ENCODE measurements around the gene ACBD6.

Gene ACBD6

DNA sequence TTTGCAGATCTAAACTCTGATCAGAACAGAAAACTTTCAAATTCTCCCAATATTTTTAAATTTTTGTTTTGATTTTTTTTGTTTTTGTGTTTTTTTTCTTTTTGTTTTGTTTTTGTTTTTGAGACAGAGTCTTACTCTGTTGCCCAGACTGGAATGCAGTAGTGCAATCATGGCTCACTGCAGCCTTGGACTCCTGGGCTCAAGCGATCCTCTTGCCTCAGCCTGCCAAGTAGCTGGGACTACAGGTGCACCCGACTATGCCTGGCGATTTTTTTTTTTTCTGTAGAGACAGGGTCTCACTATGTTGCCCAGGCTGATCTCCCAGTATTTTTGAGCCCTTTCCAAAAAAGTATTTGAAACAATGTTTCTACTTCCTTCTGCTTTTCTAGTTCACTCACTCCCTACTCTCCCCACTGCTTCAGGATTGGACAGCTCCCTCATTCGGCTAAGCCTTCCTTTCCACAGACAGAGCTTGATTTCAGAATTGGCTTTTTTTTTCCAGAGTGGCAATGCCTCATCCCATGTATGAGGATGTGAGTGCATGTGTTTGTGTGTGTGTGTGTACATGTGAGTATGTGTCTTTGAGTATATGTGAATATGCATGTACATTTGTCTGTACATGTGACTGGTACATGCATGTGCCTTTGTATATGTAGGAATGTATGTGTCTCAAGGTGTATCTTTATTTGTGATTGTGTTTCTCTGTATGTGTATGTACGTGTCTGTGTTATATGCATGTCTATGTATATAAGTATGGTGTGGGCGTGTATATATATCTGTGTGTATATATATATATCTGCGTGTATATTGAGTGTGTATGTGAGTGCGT is 260.4 kb downstream of the ACBD6 start:
- no peaks in the 10 kb centered on the region for H3K4me1 ChIP-seq (ENCODE audit: control insufficient read depth in 5 of 5, insufficient read depth in 5 of 5, low read length in 5 of 5)
- H3K4me3 ChIP-seq (ENCODE audit: low read depth in 1 of 5, low read length in 5 of 5), result no peak overlapping the region
- H3K36me3 ChIP-seq (ENCODE audit: control insufficient read depth in 5 of 5, insufficient read depth in 5 of 5, low read length in 5 of 5), result no peaks in the 10 kb centered on the region
- peaks cover 27 to 62% (median 49%) of the 10 kb centered on the region in 5 donors for H3K27me3 ChIP-seq (ENCODE audit: control insufficient read depth in 5 of 5, insufficient read depth in 4 of 5, low read length in 5 of 5)
- H3K27ac ChIP-seq (ENCODE audit: low read depth, low read length), result no peak overlapping the region
- H3K9ac ChIP-seq (ENCODE audit: low read length in 5 of 5), result no peak overlapping the region
- no peaks in the 10 kb centered on the region for H3K9me3 ChIP-seq (ENCODE audit: control insufficient read depth in 5 of 5, low read length in 5 of 5)

DNA sequence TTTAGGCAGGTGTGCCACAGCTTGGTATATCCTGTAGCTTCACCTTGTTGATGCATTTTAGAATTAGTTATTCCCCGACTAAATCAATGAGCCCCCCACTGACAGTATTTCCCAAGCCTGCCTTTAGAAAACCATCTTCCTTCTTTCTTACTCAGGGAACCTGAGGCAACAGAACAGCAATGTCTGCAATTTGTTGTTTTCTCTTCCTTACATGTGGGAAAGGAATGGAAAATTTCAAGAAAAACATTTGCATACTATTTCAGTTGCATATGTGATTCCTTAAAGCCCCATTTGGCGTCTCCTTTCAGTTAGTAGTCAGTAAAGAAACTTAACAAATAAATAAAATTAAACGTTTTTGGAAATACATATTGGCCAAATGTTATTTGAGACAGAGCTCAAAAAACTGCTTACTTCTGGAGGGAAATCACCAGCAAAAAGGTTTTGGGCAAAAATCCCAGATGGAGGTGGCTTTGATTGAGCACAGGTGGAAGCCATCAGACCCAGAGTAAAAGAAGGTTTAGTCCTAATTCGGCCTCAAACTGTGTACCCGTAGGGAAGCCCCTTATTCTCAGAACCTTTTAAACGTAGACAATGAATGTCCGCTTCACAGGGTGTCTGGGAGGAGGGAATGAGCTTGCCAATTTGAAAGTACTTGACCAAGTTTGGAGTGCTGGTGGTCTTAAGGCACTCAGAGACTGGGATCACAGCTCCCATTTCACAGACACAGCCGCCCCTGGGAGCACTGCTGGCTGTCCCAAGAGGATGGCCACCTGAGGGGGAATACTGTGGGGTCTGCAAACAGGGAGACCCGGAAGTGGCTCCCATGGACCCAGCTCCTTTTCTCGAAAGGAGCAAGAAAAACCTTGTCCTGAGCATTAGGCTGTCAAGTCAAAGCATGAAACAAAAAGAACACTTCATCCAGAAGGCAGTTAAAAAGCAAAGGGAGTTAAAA is 263.0 kb downstream of the ACBD6 start:
- no peak overlapping the region for H3K9ac ChIP-seq (ENCODE audit: low read length in 5 of 5)
- H3K27me3 ChIP-seq (ENCODE audit: control insufficient read depth in 5 of 5, insufficient read depth in 4 of 5, low read length in 5 of 5), result peaks cover 48 to 78% (median 64%) of the 10 kb centered on the region in 5 donors
- H3K9me3 ChIP-seq (ENCODE audit: control insufficient read depth in 5 of 5, low read length in 5 of 5), result no peaks in the 10 kb centered on the region
- peaks cover 0 to 20% (median 17%) of the 10 kb centered on the region in 5 donors for H3K4me1 ChIP-seq (ENCODE audit: control insufficient read depth in 5 of 5, insufficient read depth in 5 of 5, low read length in 5 of 5)
- H3K4me3 ChIP-seq (ENCODE audit: low read depth in 1 of 5, low read length in 5 of 5), result no peak overlapping the region
- no peak overlapping the region for H3K27ac ChIP-seq (ENCODE audit: low read depth, low read length)
- H3K36me3 ChIP-seq (ENCODE audit: control insufficient read depth in 5 of 5, insufficient read depth in 5 of 5, low read length in 5 of 5), result no peaks in the 10 kb centered on the region

DNA sequence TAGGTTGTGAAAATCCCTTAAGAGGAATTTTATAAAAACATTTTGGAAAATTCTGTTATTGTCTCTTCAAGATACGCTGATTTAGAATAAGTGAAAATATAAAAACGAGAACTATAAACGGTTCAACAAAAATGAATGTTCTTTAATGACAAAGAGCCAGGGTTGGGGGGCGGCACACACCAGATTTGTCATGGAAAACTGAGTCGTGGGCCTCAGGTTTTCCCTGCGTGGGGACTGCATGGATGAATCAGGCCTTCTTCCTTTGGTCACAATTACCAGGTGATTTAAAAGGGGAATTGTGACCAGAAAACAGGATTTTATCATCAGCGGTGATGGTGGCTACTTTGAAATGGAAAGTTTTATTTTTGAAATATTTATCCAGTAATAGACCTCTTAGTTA is 263.7 kb downstream of the ACBD6 start:
- Histone ChIP-seq H3K9ac (ENCODE audit: low read length in 5 of 5) (no peak overlapping the region), H3K9me3 (ENCODE audit: control insufficient read depth in 5 of 5, low read length in 5 of 5) (no peaks in the 10 kb centered on the region), H3K36me3 (ENCODE audit: control insufficient read depth in 5 of 5, insufficient read depth in 5 of 5, low read length in 5 of 5) (no peaks in the 10 kb centered on the region), H3K4me3 (ENCODE audit: low read depth in 1 of 5, low read length in 5 of 5) (no peak overlapping the region), H3K4me1 (ENCODE audit: control insufficient read depth in 5 of 5, insufficient read depth in 5 of 5, low read length in 5 of 5) (peaks cover 0 to 25% (median 24%) of the 10 kb centered on the region in 5 donors), H3K27ac (ENCODE audit: low read depth, low read length) (no peak overlapping the region), H3K27me3 (ENCODE audit: control insufficient read depth in 5 of 5, insufficient read depth in 4 of 5, low read length in 5 of 5) (peaks cover 52 to 81% (median 67%) of the 10 kb centered on the region in 5 donors)

Measured in subcutaneous abdominal adipose tissue (tissue), 5 donors.